Gastroesophageal sphincter (tissue), 4 donors: Measurements from ENCODE around the gene RTP1. TPM values are rescaled to one million over a fixed set of nuclear protein-coding genes. Genes with fewer than 3 reads are reported as not detected.

Source experiments
- ATAC-seq: fragments of 150-250 bp; one replicate; pipeline ENCODE4 v1.9.1; 2016; ENCODE audit warnings: mild to moderate bottlenecking, moderate library complexity
- H3K27ac ChIP-seq, 4 donors: fragments of 200-600 bp; sonication (generic) in 3 of 4; 1 replicate in 3 of 4; 2 replicates in 1 of 4; pipeline ENCODE4 v1.5.1; 2016 to 2019
- H3K27me3 ChIP-seq: fragments of 200-600 bp; sonication (generic); one replicate; pipeline ENCODE4 v1.5.1; 2019
- H3K36me3 ChIP-seq, 2 donors: fragments of 200-600 bp; sonication (generic); one replicate each; pipeline ENCODE4 v1.5.1; 2019; ENCODE audit warnings: control low read depth in 1 of 2
- H3K4me1 ChIP-seq, 3 donors: fragments of 200-600 bp; sonication (generic); 1 replicate in 2 of 3; 2 replicates in 1 of 3; pipeline ENCODE4 v1.5.1; 2016 to 2019; ENCODE audit warnings: control low read depth in 2 of 3
- H3K4me3 ChIP-seq, 2 donors: fragments of 200-600 bp; sonication (generic); one replicate each; pipeline ENCODE4 v1.5.1; 2019; ENCODE audit warnings: mild to moderate bottlenecking in 1 of 2, moderate library complexity in 1 of 2
- H3K9me3 ChIP-seq, 3 donors: fragments of 200-600 bp; sonication (generic); one replicate each; pipeline ENCODE4 v1.5.1; 2017 to 2019; ENCODE audit warnings: control low read depth in 2 of 3
- CTCF ChIP-seq, 4 experiments: fragments of 200-600 bp in 2 of 4; fragments of 450-650 bp in 2 of 4; sonication (generic) in 1 of 4; IDR thresholded peaks; one replicate each; pipeline ENCODE4 v1.5.1; 2017 to 2019; ENCODE audit warnings: antibody characterized with exemption in 4 of 4, mild to moderate bottlenecking in 2 of 4, moderate library complexity in 2 of 4
- EP300 ChIP-seq: sonication (generic); formaldehyde crosslinking; IDR thresholded peaks from one replicate; pipeline ENCODE4 v1.6.1; 2017; ENCODE audit warnings: antibody characterized with exemption, mild to moderate bottlenecking
- POLR2A ChIP-seq, 2 donors: fragments of 450-650 bp; IDR thresholded peaks; one replicate each; pipeline ENCODE4 v1.6.1; 2017; ENCODE audit warnings: antibody characterized with exemption in 2 of 2, mild to moderate bottlenecking in 2 of 2, moderate library complexity in 1 of 2
- POLR2AphosphoS5 ChIP-seq: sonication (generic); formaldehyde crosslinking; IDR thresholded peaks from one replicate; pipeline ENCODE4 v1.6.1; 2017; ENCODE audit warnings: antibody characterized with exemption
- WGBS, 2 donors: methylation state at CpG; one replicate each; pipeline ENCODE4 v1.1.5; 2018; ENCODE audit warnings: low coverage in 1 of 2; 5-methylcytosine and 5-hydroxymethylcytosine counted together
- total RNA-seq, 4 donors: library from RNA; depleted of rRNA; stranded (reverse); fragments of >200 nt; gene quantifications; one replicate each; pipeline ENCODE4 v1.1.0, GENCODE V29; 2016

The RTP1 gene
- total RNA-seq, 4 donors from 2014 or later = not detected

- no peaks in the 10 kb centered on the region for H3K9me3 ChIP-seq
- H3K27ac ChIP-seq = no peak overlapping the region
- no peaks in the 10 kb centered on the region for H3K27me3 ChIP-seq
- H3K4me1 ChIP-seq = peaks cover 0 to 4% (median 0%) of the 10 kb centered on the region in 3 donors
- no peaks in the 10 kb centered on the region for H3K36me3 ChIP-seq
- WGBS, 2 donors = 28 to 85% methylated on average over 3 of the region's 3 CpGs
- no peak overlapping the region for H3K4me3 ChIP-seq
- ATAC-seq = no peak
- no peak for TF ChIP-seq POLR2AphosphoS5
- TF ChIP-seq EP300 = no peak
- TF ChIP-seq CTCF (IDR thresholded peaks at IDR 0.05) = no peak
- TF ChIP-seq POLR2A (IDR thresholded peaks at IDR 0.05) = no peak
Measured at GRCh38 chr3:187223799-187224198, 26.5 kb downstream of the RTP1 start.

GRCh38 chr3:187227658-187228258, 30.5 kb downstream of the RTP1 start:
- no peak for ATAC-seq
- no peak overlapping the region for H3K4me3 ChIP-seq
- no peak for TF ChIP-seq POLR2AphosphoS5
- TF ChIP-seq EP300 = no peak
- no peak for TF ChIP-seq POLR2A (IDR thresholded peaks at IDR 0.05)
- no peak for TF ChIP-seq CTCF (IDR thresholded peaks at IDR 0.05)
- WGBS, 2 donors = 23 to 78% methylated on average over 3 to 5 of the region's 7 CpGs
- no peaks in the 10 kb centered on the region for H3K9me3 ChIP-seq
- H3K27ac ChIP-seq = no peak overlapping the region
- no peaks in the 10 kb centered on the region for H3K4me1 ChIP-seq
- no peaks in the 10 kb centered on the region for H3K36me3 ChIP-seq
- no peaks in the 10 kb centered on the region for H3K27me3 ChIP-seq

GRCh38 chr3:187228740-187229139, 31.5 kb downstream of the RTP1 start:
- 94% methylated on average over 2 of the region's 2 CpGs; no CpG with 5 or more reads in 1 of the 2 donors for WGBS, 2 donors
- Histone ChIP-seq H3K9me3 (no peaks in the 10 kb centered on the region), H3K27ac (no peak overlapping the region), H3K4me3 (no peak overlapping the region), H3K27me3 (no peaks in the 10 kb centered on the region), H3K36me3 (no peaks in the 10 kb centered on the region), H3K4me1 (no peaks in the 10 kb centered on the region)
- TF ChIP-seq CTCF (IDR thresholded peaks at IDR 0.05) (no peak), POLR2AphosphoS5 (no peak), POLR2A (IDR thresholded peaks at IDR 0.05) (no peak), EP300 (no peak)
- ATAC-seq = no peak

- ATAC-seq = no peak
- WGBS, 2 donors = 86 to 100% methylated on average over 1 of the region's 1 CpG
- H3K36me3 ChIP-seq = no peaks in the 10 kb centered on the region
- H3K27me3 ChIP-seq = no peaks in the 10 kb centered on the region
- TF ChIP-seq POLR2AphosphoS5 (no peak), EP300 (no peak), POLR2A (IDR thresholded peaks at IDR 0.05) (no peak), CTCF (IDR thresholded peaks at IDR 0.05) (no peak)
- H3K9me3 ChIP-seq = no peaks in the 10 kb centered on the region
- H3K4me1 ChIP-seq = no peaks in the 10 kb centered on the region
- H3K27ac ChIP-seq = no peak overlapping the region
- no peak overlapping the region for H3K4me3 ChIP-seq
Measured at GRCh38 chr3:187230011-187230410, 32.7 kb downstream of the RTP1 start.

GRCh38 chr3:187236962-187237361, 39.7 kb downstream of the RTP1 start:
- 90 to 100% methylated on average over 1 of the region's 1 CpG for WGBS, 2 donors
- Histone ChIP-seq H3K9me3 (no peaks in the 10 kb centered on the region), H3K36me3 (peaks cover 0 to 5% of the 10 kb centered on the region in 2 donors), H3K4me3 (no peak overlapping the region), H3K27me3 (no peaks in the 10 kb centered on the region), H3K4me1 (no peaks in the 10 kb centered on the region), H3K27ac (no peak overlapping the region)
- no peak for ATAC-seq
- no peak for TF ChIP-seq POLR2A (IDR thresholded peaks at IDR 0.05)
- TF ChIP-seq EP300 = no peak
- TF ChIP-seq CTCF (IDR thresholded peaks at IDR 0.05) = no peak
- TF ChIP-seq POLR2AphosphoS5 = no peak
